ENCODE measurements around the gene PHACTR1. TPM values are rescaled to one million over a fixed set of nuclear protein-coding genes. Genes with fewer than 3 reads are reported as not detected.

Gene PHACTR1
- total RNA-seq, 2 experiments from 2014 or later, result 0.11 TPM; not detected in 1

DNA sequence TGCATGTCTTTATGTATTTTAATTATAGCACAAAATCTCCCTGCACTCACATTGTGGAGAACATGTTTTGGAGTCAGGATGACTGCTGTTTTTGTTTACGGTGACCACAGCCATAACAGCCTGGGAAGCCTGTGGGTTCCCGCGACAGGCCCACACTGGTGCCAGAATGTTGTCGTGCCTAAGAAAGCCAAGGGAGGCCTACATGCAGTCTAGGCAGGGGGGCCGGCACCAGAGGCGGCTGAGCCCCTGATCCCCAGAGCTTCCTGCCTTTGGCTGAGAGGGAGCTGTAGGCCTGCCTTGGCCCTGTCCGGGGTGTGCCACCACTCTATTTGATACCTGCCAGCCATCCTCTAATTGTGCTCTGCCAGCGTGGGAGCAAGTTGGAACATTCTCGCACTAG, 565.1 kb downstream of the PHACTR1 start:
- DNase-seq (no peak), ATAC-seq (no peak)
- Mint-ChIP-seq H3K9me3 (peaks cover 11% of the 10 kb centered on the region), H3K4me3 (no peak overlapping the region), H3K36me3 (ENCODE audit: low read depth) (peaks cover 1% of the 10 kb centered on the region), H3K4me1 (ENCODE audit: low read depth) (peaks cover 12% of the 10 kb centered on the region), H3K27ac (no peak overlapping the region), H3K27me3 (no peaks in the 10 kb centered on the region)
- ChIA-PET POLR2A (no interaction called here), CTCF (no interaction called here)
- TF ChIP-seq, protein P1, sequence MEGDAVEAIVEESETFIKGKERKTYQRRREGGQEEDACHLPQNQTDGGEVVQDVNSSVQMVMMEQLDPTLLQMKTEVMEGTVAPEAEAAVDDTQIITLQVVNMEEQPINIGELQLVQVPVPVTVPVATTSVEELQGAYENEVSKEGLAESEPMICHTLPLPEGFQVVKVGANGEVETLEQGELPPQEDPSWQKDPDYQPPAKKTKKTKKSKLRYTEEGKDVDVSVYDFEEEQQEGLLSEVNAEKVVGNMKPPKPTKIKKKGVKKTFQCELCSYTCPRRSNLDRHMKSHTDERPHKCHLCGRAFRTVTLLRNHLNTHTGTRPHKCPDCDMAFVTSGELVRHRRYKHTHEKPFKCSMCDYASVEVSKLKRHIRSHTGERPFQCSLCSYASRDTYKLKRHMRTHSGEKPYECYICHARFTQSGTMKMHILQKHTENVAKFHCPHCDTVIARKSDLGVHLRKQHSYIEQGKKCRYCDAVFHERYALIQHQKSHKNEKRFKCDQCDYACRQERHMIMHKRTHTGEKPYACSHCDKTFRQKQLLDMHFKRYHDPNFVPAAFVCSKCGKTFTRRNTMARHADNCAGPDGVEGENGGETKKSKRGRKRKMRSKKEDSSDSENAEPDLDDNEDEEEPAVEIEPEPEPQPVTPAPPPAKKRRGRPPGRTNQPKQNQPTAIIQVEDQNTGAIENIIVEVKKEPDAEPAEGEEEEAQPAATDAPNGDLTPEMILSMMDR (IDR thresholded peaks at IDR 0.05), result no peak
- intact Hi-C loops (cut with micrococcal nuclease), result no loop called here

DNA sequence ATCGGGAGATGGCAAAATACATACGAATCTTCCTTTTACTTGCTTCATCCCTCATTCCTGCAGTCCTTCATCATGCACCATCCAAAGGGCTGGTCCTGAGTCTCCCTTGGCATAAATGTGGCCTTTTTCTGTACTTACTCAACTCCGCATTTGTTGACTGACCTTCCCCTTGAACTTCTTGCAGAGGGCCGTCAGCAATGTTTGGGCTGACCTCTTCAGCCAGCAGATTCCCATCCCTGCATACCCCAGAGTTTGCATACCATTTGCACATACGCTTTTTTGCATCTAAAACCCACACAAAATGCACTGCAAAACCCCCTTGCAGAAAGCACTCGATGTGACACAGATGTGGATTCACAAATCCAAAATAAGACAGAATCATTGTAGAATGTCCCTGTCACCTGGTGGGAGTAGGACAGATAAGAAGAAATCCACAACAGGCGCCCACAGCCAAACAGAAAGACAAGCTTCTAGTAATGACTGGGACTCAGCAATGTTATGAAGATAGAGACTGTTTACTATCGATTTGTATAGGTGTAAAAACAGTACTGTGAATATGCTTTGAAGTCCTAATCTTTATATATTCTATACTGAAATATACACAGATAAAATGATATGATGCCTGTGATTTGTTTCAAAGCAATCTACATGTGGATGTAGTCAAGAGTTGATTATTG, 566.0 kb downstream of the PHACTR1 start:
- H3K27me3 Mint-ChIP-seq, result no peaks in the 10 kb centered on the region
- POLR2A ChIA-PET, result no interaction called here
- TF ChIP-seq, protein P1 (IDR thresholded peaks at IDR 0.05), result no peak

DNA sequence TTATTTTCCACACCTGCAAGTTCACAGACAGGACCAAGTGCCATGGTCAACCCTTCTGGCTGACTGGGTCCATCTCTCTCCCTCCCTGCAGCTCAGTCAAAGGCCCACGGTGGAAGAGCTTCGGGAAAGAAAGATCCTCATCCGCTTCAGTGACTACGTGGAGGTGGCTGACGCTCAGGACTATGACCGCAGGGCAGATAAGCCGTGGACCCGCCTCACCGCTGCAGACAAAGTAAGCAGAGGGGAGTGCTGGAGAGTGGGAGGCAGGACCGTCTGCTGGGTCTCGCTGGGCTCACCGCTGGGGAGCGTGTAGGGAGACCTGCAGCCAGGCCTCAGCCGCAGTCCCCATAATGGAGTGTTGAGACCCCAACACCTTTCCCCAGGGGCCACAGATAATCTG, 566.8 kb downstream of the PHACTR1 start:
- DNase-seq (no peak), ATAC-seq (no peak)
- Mint-ChIP-seq H3K9me3 (peaks cover 22% of the 10 kb centered on the region), H3K4me3 (no peak overlapping the region), H3K36me3 (ENCODE audit: low read depth) (peaks cover 14% of the 10 kb centered on the region), H3K27ac (no peak overlapping the region), H3K27me3 (no peaks in the 10 kb centered on the region), H3K4me1 (ENCODE audit: low read depth) (peaks cover 8% of the 10 kb centered on the region)
- TF ChIP-seq, protein P1 (IDR thresholded peaks at IDR 0.05), result no peak
- ChIA-PET CTCF (no interaction called here), POLR2A (no interaction called here)
- intact Hi-C loops (cut with micrococcal nuclease), result no loop called here

More for the DNA sequence above, 566.0 kb downstream of the PHACTR1 start:
- Mint-ChIP-seq H3K36me3 (ENCODE audit: low read depth) (peaks cover 7% of the 10 kb centered on the region), H3K9me3 (peaks cover 18% of the 10 kb centered on the region), H3K27ac (no peak overlapping the region), H3K4me1 (ENCODE audit: low read depth) (peaks cover 12% of the 10 kb centered on the region), H3K4me3 (no peak overlapping the region)
- ATAC-seq (no peak), DNase-seq (no peak)
- CTCF ChIA-PET, result no interaction called here
- intact Hi-C loops (cut with micrococcal nuclease), result no loop called here

DNA sequence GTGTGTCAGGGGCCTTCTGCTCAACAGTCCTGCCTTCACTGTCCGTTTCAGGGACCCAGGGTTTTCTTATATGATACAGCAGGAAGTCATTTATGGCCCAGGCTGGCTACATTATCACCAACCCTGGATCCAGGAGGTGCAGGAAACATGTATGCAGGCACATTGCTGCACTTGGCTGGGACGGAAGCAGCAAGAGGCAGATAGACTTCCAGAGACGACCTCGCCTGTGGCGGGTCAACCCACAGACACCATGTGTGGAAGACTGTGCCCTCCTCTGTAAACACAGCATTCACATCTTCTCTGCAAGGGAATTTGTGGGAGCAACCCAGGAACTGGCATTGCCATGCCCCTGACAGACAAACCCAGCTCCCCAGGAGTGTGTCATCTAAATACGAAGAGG, 568.1 kb downstream of the PHACTR1 start:
- DNase-seq (no peak), ATAC-seq (no peak)
- TF ChIP-seq, protein P1 (IDR thresholded peaks at IDR 0.05), result no peak
- H3K9me3 Mint-ChIP-seq, result peaks cover 30% of the 10 kb centered on the region
- no peak overlapping the region for H3K27ac Mint-ChIP-seq
- peaks cover 27% of the 10 kb centered on the region for H3K36me3 Mint-ChIP-seq (ENCODE audit: low read depth)
- no peaks in the 10 kb centered on the region for H3K27me3 Mint-ChIP-seq
- no peak overlapping the region for H3K4me3 Mint-ChIP-seq
- intact Hi-C loops (cut with micrococcal nuclease), result no loop called here
- CTCF ChIA-PET, result interaction anchor here (0.6 kb wide), 1 partner anchor 90 kb away, joined by 3 read pairs; no protein-coding TSS in a partner anchor
- H3K4me1 Mint-ChIP-seq (ENCODE audit: low read depth), result peaks cover 8% of the 10 kb centered on the region
- POLR2A ChIA-PET, result interaction anchor here (1.0 kb wide), 1 partner anchor 10 kb away, joined by 3 read pairs; no protein-coding TSS in a partner anchor

DNA sequence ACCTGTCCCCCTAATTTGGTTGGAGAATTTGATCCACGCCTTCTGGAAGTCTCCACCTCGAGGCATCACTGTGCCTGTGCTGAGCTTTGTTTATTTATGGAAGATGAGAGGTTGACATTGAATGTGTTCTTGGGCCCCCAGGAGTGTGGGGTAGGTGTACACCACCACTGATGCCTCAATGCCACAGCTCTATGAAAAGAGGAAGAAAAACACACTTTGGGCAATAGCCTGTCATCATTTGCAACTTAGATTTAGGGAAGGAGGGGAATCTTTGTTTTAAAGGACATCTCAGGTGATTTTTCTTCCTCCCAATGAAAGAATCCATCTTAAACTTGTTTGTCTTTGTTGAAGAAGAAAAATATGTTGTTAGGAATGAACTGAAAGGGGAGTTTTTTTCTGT, 569.1 kb downstream of the PHACTR1 start:
- ChIA-PET POLR2A (interaction anchor here (1.0 kb wide), 1 partner anchor 11 kb away, joined by 3 read pairs; no protein-coding TSS in a partner anchor), CTCF (no interaction called here)
- DNase-seq, result no peak
- TF ChIP-seq, protein P1 (IDR thresholded peaks at IDR 0.05), result no peak
- no peak overlapping the region for H3K4me3 Mint-ChIP-seq
- intact Hi-C loops (cut with micrococcal nuclease), result no loop called here
- H3K36me3 Mint-ChIP-seq (ENCODE audit: low read depth), result peaks cover 32% of the 10 kb centered on the region
- H3K27ac Mint-ChIP-seq, result no peak overlapping the region
- ATAC-seq, result no peak
- no peaks in the 10 kb centered on the region for H3K4me1 Mint-ChIP-seq (ENCODE audit: low read depth)
- peaks cover 30% of the 10 kb centered on the region for H3K9me3 Mint-ChIP-seq
- no peaks in the 10 kb centered on the region for H3K27me3 Mint-ChIP-seq
